Bronchial epithelial cell (primary cell): ENCODE data around the gene OR12D1. TPM values are rescaled to one million over a fixed set of nuclear protein-coding genes. Genes with fewer than 3 reads are reported as not detected.

ENCODE experiments used
- DNase-seq: peaks from one replicate; pipeline ENCODE4 v3.0.0-alpha.2; 2010; ENCODE audit warnings: low read depth
- FAIRE-seq: peaks from 2 replicates; lab custom pipeline; 2011; peaks lifted over from hg19 to GRCh38; lab: Jason Lieb, UNC
- H3K27me3 ChIP-seq: 2 replicates; pipeline ENCODE4 v1.5.1; 2011; ENCODE audit warnings: low read length; ENCODE audit not compliant: control insufficient read depth, insufficient read depth
- H3K36me3 ChIP-seq: 2 replicates; pipeline ENCODE4 v1.5.1; 2011; ENCODE audit warnings: low read length; ENCODE audit not compliant: control insufficient read depth, insufficient read depth
- H3K4me3 ChIP-seq: 2 replicates; pipeline ENCODE4 v1.5.1; 2011; ENCODE audit warnings: mild to moderate bottlenecking, low read depth, low read length, control low read depth
- CTCF ChIP-seq: IDR thresholded peaks from 2 replicates; pipeline ENCODE4 v1.5.1; 2011; ENCODE audit warnings: mild to moderate bottlenecking, moderate library complexity, low read length, control low read depth, inconsistent platforms; ENCODE audit not compliant: insufficient read depth, severe bottlenecking
- total RNA-seq: library from RNA; depleted of rRNA; stranded (reverse); fragments of >200 nt; gene quantifications from 2 replicates; pipeline ENCODE4 v1.2.1, GENCODE V29; 2014

The OR12D1 gene
- total RNA-seq, 1 donor from 2014 or later = not detected

DNA sequence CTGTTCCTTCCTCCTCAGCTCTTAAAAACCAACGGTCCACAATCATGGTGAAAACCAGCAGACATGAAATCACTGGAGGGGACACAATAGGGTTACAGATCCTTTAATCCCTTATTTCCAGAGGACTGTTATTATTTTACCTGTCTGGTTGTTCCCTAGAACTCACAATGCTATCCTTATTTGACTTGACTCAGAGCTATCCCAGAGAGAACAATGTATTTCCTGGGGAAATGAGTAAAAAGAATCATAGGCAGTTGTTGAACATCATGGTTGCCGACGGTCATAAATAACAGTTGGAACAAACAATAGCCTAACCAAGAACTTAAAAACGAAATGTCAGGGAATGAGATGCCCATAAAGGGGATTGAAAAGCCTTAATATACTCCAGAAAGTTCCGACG, 51.5 kb downstream of the OR12D1 start:
- H3K36me3 ChIP-seq = no peaks in the 10 kb centered on the region
- FAIRE-seq = no peak
- no peak for TF ChIP-seq CTCF
- no peak overlapping the region for H3K4me3 ChIP-seq
- peak; percentile 60 for DNase-seq
- H3K27me3 ChIP-seq = peaks cover 2% of the 10 kb centered on the region

Other genes with a start within 250 kb of the OR12D1 start
- not detected in 2 replicates for gene OR2J2, start 244.0 kb upstream of the OR12D1 start, total RNA-seq
- not detected in 2 replicates for gene OR14J1, start 113.2 kb upstream of the OR12D1 start, total RNA-seq
- gene OR5V1, start 46.1 kb upstream of the OR12D1 start, total RNA-seq = not detected in 2 replicates
- gene OR12D3, start 39.6 kb upstream of the OR12D1 start, total RNA-seq = not detected in 2 replicates
- gene OR12D2, start 19.3 kb upstream of the OR12D1 start, total RNA-seq = not detected in 2 replicates
- not detected in 2 replicates for gene OR10C1, start 24.4 kb downstream of the OR12D1 start, total RNA-seq
- gene OR11A1, start 42.1 kb downstream of the OR12D1 start, total RNA-seq = not detected in 2 replicates
- not detected in 2 replicates for gene OR2H1, start 42.2 kb downstream of the OR12D1 start, total RNA-seq
- gene MAS1L, start 73.0 kb downstream of the OR12D1 start, total RNA-seq = not detected in 2 replicates
- gene UBD, start 144.8 kb downstream of the OR12D1 start, total RNA-seq = not detected in 2 replicates
- not detected in 2 replicates for gene OR2H2, start 170.2 kb downstream of the OR12D1 start, total RNA-seq
- gene GABBR1, start 218.3 kb downstream of the OR12D1 start, total RNA-seq = 6.3 and 11.1 TPM in 2 replicates
- gene MOG, start 242.2 kb downstream of the OR12D1 start, total RNA-seq = not detected in 2 replicates